Caco-2 (cell line): Measurements from ENCODE around the gene SCFD2. TPM values are rescaled to one million over a fixed set of nuclear protein-coding genes. Genes with fewer than 3 reads are reported as not detected.

Experiments
- BruUV-seq: library from RNA; stranded (reverse); fragments of 400-500 nt; replicated peaks from 2 replicates; lab custom pipeline; 2021; lab: Mats Ljungman, UMichigan
- CTCF ChIA-PET: fragments of 300-600 bp; sonication (Branson Sonifier 250); formaldehyde crosslinking; loops from one replicate; lab custom pipeline; 2022; ENCODE audit warnings: antibody characterized with exemption; lab: Charles Lee
- POLR2A ChIA-PET: fragments of 300-600 bp; sonication (Branson Sonifier 250); formaldehyde crosslinking; loops from one replicate; lab custom pipeline; 2022; ENCODE audit warnings: antibody characterized with exemption; lab: Charles Lee
- DNase-seq, 2 experiments: peaks; one replicate each; pipeline versions ENCODE4 v3.0.0 to v3.0.0-alpha.2; 2020 to 2022
- H3K27me3 ChIP-seq: replicated peaks from 2 replicates; pipeline ENCODE4 v1.6.0; 2011; ENCODE audit warnings: low read length; ENCODE audit not compliant: control insufficient read depth, insufficient read depth
- H3K36me3 ChIP-seq: 2 replicates; pipeline ENCODE4 v1.5.1; 2011; ENCODE audit warnings: low read length; ENCODE audit not compliant: control insufficient read depth, insufficient read depth
- H3K4me1 ChIP-seq: fragments of 250-450 bp; sonication (Bioruptor Pico); 2 replicates; pipeline ENCODE4 v1.5.1; 2020; ENCODE audit warnings: mild to moderate bottlenecking
- H3K4me3 ChIP-seq: 2 replicates; pipeline ENCODE4 v1.5.1; 2011; ENCODE audit warnings: low read depth, mild to moderate bottlenecking, control low read depth, low read length
- H3K9me3 ChIP-seq: fragments of 250-450 bp; sonication (Bioruptor Pico); 2 replicates; pipeline ENCODE4 v1.5.1; 2020; ENCODE audit warnings: mild to moderate bottlenecking, moderate library complexity
- H3K27ac Mint-ChIP-seq: one replicate; pipeline ENCODE4 v1.8.0; 2022; ENCODE audit warnings: mixed read lengths; ENCODE audit not compliant: unreplicated experiment
- H3K27me3 Mint-ChIP-seq: one replicate; pipeline ENCODE4 v1.8.0; 2022; ENCODE audit warnings: mixed read lengths; ENCODE audit not compliant: insufficient read depth, unreplicated experiment
- H3K36me3 Mint-ChIP-seq: one replicate; pipeline ENCODE4 v1.8.0; 2022; ENCODE audit warnings: mild to moderate bottlenecking, mixed read lengths; ENCODE audit not compliant: insufficient read depth, unreplicated experiment
- H3K4me1 Mint-ChIP-seq: one replicate; pipeline ENCODE4 v1.8.0; 2022; ENCODE audit warnings: low read depth, mixed read lengths; ENCODE audit not compliant: unreplicated experiment
- H3K4me3 Mint-ChIP-seq: one replicate; pipeline ENCODE4 v1.8.0; 2022; ENCODE audit warnings: mild to moderate bottlenecking, moderate library complexity, mixed read lengths; ENCODE audit not compliant: unreplicated experiment
- H3K9me3 Mint-ChIP-seq: one replicate; pipeline ENCODE4 v1.8.0; 2022; ENCODE audit warnings: mixed read lengths; ENCODE audit not compliant: unreplicated experiment
- intact Hi-C: fragments of 100-400 bp; cut with micrococcal nuclease; formaldehyde crosslinking; loops from one replicate; pipeline ENCODE4 v1.10.0; 2022; ENCODE audit not compliant: unreplicated experiment
- total RNA-seq: library from RNA; stranded (reverse); gene quantifications from 2 replicates; pipeline ENCODE4 v1.2.3, GENCODE V29; 2022
- TF ChIP-seq, protein P1 (sequence below), 2 experiments: fragments of 200-600 bp in 1 of 2; IDR thresholded peaks; 1 replicate in 1 of 2; 2 replicates in 1 of 2; pipeline versions ENCODE4 v1.5.1 to v1.8.0; 2011 to 2022; ENCODE audit warnings: antibody characterized with exemption in 1 of 2, control low read depth in 1 of 2, inconsistent platforms in 1 of 2, low read depth in 1 of 2, low read length in 1 of 2, mild to moderate bottlenecking in 1 of 2, moderate library complexity in 1 of 2; ENCODE audit not compliant: insufficient read depth in 1 of 2, severe bottlenecking in 1 of 2, unreplicated experiment in 1 of 2

SCFD2 gene
- total RNA-seq, 1 experiment from 2014 or later, result 12.2 TPM

DNA sequence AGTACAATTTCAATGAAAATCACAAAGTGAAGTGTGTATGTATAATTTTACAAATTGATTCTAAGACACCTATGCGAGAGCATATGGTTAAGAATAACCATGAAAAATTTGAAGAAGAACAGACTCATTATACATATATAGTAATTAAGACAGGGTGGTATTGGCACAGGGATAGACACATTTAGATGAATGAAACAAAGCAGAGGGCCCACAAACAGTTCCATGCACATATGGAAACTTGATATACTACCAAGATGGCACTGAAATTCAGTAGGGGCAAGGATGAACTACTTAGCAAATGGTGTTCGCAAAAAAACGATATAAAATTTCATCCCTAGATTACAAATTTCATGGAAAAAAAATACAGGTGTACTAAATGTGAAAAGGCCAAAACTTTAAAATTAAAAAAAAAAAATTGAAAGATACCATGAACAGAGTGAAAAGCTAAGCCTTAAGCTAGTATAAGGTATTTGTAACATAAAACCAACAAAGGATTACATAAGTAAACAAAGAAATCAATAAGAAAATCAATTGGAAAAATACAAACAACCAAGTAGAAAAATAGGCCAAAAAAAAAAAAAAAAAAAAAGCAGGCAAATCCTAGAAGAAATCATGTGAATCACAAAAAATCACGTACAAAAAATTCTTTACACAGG, 418.3 kb downstream of the SCFD2 start:
- CTCF ChIA-PET, result no interaction called here
- no peaks in the 10 kb centered on the region for H3K27me3 Mint-ChIP-seq
- Histone ChIP-seq H3K36me3 (no peaks in the 10 kb centered on the region), H3K4me3 (no peak overlapping the region), H3K4me1 (peaks cover 3% of the 10 kb centered on the region), H3K27me3 (no peaks in the 10 kb centered on the region), H3K9me3 (no peaks in the 10 kb centered on the region)
- H3K4me3 Mint-ChIP-seq, result no peak overlapping the region
- no peak for DNase-seq
- H3K36me3 Mint-ChIP-seq, result no peaks in the 10 kb centered on the region
- TF ChIP-seq, protein P1, sequence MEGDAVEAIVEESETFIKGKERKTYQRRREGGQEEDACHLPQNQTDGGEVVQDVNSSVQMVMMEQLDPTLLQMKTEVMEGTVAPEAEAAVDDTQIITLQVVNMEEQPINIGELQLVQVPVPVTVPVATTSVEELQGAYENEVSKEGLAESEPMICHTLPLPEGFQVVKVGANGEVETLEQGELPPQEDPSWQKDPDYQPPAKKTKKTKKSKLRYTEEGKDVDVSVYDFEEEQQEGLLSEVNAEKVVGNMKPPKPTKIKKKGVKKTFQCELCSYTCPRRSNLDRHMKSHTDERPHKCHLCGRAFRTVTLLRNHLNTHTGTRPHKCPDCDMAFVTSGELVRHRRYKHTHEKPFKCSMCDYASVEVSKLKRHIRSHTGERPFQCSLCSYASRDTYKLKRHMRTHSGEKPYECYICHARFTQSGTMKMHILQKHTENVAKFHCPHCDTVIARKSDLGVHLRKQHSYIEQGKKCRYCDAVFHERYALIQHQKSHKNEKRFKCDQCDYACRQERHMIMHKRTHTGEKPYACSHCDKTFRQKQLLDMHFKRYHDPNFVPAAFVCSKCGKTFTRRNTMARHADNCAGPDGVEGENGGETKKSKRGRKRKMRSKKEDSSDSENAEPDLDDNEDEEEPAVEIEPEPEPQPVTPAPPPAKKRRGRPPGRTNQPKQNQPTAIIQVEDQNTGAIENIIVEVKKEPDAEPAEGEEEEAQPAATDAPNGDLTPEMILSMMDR (IDR thresholded peaks at IDR 0.05; ENCODE audit: insufficient read depth in 1 of 2, low read depth in 1 of 2, low read length in 1 of 2, severe bottlenecking in 1 of 2, unreplicated experiment in 1 of 2), result no peak
- peaks cover 6% of the 10 kb centered on the region for H3K4me1 Mint-ChIP-seq
- POLR2A ChIA-PET, result interaction anchor here (0.7 kb wide), 1 partner anchor 192 kb away, joined by 11 read pairs; no protein-coding TSS in a partner anchor
- no peak overlapping the region for H3K27ac Mint-ChIP-seq
- intact Hi-C loops, result no loop called here
- H3K9me3 Mint-ChIP-seq, result no peaks in the 10 kb centered on the region
- no TSS peak for BruUV-seq

DNA sequence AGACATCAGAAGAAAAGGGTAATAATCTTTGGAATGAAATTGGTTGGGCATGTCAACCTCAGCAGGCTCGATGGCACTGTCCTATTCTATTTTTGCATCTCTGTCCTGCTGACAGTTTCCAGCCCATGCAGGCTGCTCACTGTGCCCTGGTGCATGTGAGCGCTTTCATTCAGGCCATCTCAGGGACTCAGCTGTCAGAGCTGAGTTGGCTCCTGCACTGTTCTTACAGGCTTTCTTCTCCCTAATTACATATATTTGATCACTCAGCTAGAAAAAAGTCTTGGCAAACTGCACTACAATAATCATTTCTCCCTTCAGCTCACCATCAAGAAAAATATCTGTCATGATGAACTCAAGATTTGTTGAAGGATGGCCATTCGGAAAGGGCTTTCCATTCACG, 419.0 kb downstream of the SCFD2 start:
- intact Hi-C loops, result no loop called here
- CTCF ChIA-PET, result interaction anchor here (0.6 kb wide), 1 partner anchor 264 kb away, joined by 3 read pairs; no protein-coding TSS in a partner anchor
- DNase-seq, result no peak
- no peak overlapping the region for H3K27ac Mint-ChIP-seq
- no peaks in the 10 kb centered on the region for H3K27me3 Mint-ChIP-seq
- H3K4me1 Mint-ChIP-seq, result peaks cover 6% of the 10 kb centered on the region
- Histone ChIP-seq H3K4me3 (no peak overlapping the region), H3K4me1 (peaks cover 3% of the 10 kb centered on the region), H3K27me3 (no peaks in the 10 kb centered on the region), H3K36me3 (no peaks in the 10 kb centered on the region), H3K9me3 (no peaks in the 10 kb centered on the region)
- POLR2A ChIA-PET, result no interaction called here
- no peak overlapping the region for H3K4me3 Mint-ChIP-seq
- TF ChIP-seq, protein P1 (IDR thresholded peaks at IDR 0.05; ENCODE audit: insufficient read depth in 1 of 2, low read depth in 1 of 2, low read length in 1 of 2, severe bottlenecking in 1 of 2, unreplicated experiment in 1 of 2), result no peak
- no peaks in the 10 kb centered on the region for H3K9me3 Mint-ChIP-seq
- no TSS peak for BruUV-seq
- no peaks in the 10 kb centered on the region for H3K36me3 Mint-ChIP-seq

DNA sequence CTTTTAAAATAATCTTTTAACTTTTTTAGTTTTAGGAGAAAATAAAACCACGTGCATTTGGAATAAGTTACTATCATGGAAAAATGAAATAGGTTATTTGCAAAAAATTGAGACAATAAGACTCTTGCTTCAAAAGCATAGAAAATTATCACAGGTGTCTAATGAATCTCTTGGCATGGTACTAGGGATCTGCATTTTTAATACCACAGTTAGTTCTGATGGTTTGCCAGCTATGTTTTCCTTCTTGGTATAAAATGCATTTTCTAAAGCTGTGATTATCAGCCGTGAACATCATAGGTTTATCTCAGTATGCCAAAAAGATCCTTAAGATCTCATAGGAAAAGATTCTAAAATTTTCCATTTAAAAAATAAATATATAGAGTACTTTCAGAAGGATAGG, 419.9 kb downstream of the SCFD2 start:
- H3K36me3 Mint-ChIP-seq, result no peaks in the 10 kb centered on the region
- H3K36me3 ChIP-seq, result no peaks in the 10 kb centered on the region
- H3K4me3 ChIP-seq, result no peak overlapping the region
- H3K27me3 Mint-ChIP-seq, result no peaks in the 10 kb centered on the region
- peaks cover 3% of the 10 kb centered on the region for H3K4me1 ChIP-seq
- no peak overlapping the region for H3K27ac Mint-ChIP-seq
- no peaks in the 10 kb centered on the region for H3K9me3 Mint-ChIP-seq
- BruUV-seq, result no TSS peak
- DNase-seq, result no peak
- H3K9me3 ChIP-seq, result no peaks in the 10 kb centered on the region
- POLR2A ChIA-PET, result no interaction called here
- no peak overlapping the region for H3K4me3 Mint-ChIP-seq
- H3K27me3 ChIP-seq, result no peaks in the 10 kb centered on the region
- intact Hi-C loops, result no loop called here
- TF ChIP-seq, protein P1 (IDR thresholded peaks at IDR 0.05; ENCODE audit: insufficient read depth in 1 of 2, low read depth in 1 of 2, low read length in 1 of 2, severe bottlenecking in 1 of 2, unreplicated experiment in 1 of 2), result no peak
- peaks cover 6% of the 10 kb centered on the region for H3K4me1 Mint-ChIP-seq
- CTCF ChIA-PET, result no interaction called here
